Measurements from ENCODE around the gene RNF43. TPM values are rescaled to one million over a fixed set of nuclear protein-coding genes. Genes with fewer than 3 reads are reported as not detected.

Gene RNF43
- total and polyA plus RNA-seq, 4 donors: 4.1 to 8.4 (median 5.1) TPM

DNA sequence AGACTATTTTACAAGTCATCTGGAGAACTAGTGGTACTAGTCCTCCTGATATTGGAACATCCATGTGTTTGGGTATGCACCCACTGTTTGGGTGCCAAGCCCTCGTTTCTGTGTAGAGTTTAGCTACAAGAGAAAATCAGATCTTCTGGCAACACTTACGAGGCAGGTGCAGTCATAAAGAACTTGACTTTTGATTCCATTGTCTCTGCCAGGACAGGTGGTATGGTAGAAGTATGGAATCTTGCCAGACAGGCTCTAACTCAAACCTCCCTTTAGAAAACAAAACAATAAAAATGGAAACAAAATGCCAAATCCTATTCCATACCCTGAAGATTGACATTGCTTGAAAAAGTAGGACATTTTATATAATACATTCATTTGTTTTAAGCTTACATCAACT, 16.0 kb downstream of the RNF43 start:
- H3K9ac ChIP-seq (ENCODE audit: low read depth in 1 of 2, low read length in 2 of 2): no peak overlapping the region
- DNase-seq (ENCODE audit: low spot score): no peak
- H3K27ac ChIP-seq (ENCODE audit: low read depth in 1 of 2, low read length in 2 of 2): no peak overlapping the region
- peaks cover 0 to 9% (median 2%) of the 10 kb centered on the region in 4 donors for H3K4me1 ChIP-seq (ENCODE audit: control insufficient read depth in 4 of 4, insufficient read depth in 4 of 4, low read length in 3 of 4)
- H3K36me3 ChIP-seq (ENCODE audit: control insufficient read depth in 4 of 4, insufficient read depth in 3 of 4, low read depth in 1 of 4, low read length in 3 of 4): peaks cover 0 to 4% (median 2%) of the 10 kb centered on the region in 4 donors
- TF ChIP-seq, protein P1, sequence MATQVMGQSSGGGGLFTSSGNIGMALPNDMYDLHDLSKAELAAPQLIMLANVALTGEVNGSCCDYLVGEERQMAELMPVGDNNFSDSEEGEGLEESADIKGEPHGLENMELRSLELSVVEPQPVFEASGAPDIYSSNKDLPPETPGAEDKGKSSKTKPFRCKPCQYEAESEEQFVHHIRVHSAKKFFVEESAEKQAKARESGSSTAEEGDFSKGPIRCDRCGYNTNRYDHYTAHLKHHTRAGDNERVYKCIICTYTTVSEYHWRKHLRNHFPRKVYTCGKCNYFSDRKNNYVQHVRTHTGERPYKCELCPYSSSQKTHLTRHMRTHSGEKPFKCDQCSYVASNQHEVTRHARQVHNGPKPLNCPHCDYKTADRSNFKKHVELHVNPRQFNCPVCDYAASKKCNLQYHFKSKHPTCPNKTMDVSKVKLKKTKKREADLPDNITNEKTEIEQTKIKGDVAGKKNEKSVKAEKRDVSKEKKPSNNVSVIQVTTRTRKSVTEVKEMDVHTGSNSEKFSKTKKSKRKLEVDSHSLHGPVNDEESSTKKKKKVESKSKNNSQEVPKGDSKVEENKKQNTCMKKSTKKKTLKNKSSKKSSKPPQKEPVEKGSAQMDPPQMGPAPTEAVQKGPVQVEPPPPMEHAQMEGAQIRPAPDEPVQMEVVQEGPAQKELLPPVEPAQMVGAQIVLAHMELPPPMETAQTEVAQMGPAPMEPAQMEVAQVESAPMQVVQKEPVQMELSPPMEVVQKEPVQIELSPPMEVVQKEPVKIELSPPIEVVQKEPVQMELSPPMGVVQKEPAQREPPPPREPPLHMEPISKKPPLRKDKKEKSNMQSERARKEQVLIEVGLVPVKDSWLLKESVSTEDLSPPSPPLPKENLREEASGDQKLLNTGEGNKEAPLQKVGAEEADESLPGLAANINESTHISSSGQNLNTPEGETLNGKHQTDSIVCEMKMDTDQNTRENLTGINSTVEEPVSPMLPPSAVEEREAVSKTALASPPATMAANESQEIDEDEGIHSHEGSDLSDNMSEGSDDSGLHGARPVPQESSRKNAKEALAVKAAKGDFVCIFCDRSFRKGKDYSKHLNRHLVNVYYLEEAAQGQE (IDR thresholded peaks at IDR 0.05): no peak
- TF ChIP-seq HNF4A (conservative IDR thresholded peaks at IDR 0.05) (no peak), YY1 (IDR thresholded peaks at IDR 0.05) (no peak), RXRA (IDR thresholded peaks at IDR 0.05) (no peak), ZBTB33 (IDR thresholded peaks at IDR 0.05) (no peak), TAF1 (conservative IDR thresholded peaks at IDR 0.05) (no peak), RAD21 (IDR thresholded peaks at IDR 0.05) (no peak), EGR1 (IDR thresholded peaks at IDR 0.05; ENCODE audit: low read depth in 2 of 2) (no peak), SP1 (IDR thresholded peaks at IDR 0.05) (no peak), JUND (IDR thresholded peaks at IDR 0.05) (no peak), FOXA1 (IDR thresholded peaks at IDR 0.05) (no peak), ATF3 (IDR thresholded peaks at IDR 0.05) (no peak), CTCF (IDR thresholded peaks at IDR 0.05; ENCODE audit: low read depth, low read length, missing input control) (no peak), FOXA2 (IDR thresholded peaks at IDR 0.05) (no peak), NR2F2 (IDR thresholded peaks at IDR 0.05) (no peak), HNF4G (IDR thresholded peaks at IDR 0.05) (no peak), GABPA (IDR thresholded peaks at IDR 0.05 in 1 of 2, conservative IDR thresholded peaks at IDR 0.05 in 1 of 2) (no peak)
- TF ChIP-seq, protein P2, sequence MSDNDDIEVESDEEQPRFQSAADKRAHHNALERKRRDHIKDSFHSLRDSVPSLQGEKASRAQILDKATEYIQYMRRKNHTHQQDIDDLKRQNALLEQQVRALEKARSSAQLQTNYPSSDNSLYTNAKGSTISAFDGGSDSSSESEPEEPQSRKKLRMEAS (IDR thresholded peaks at IDR 0.05): no peak
- no peaks in the 10 kb centered on the region for H3K9me3 ChIP-seq (ENCODE audit: control insufficient read depth in 4 of 4, low read length in 3 of 4)
- H3K27me3 ChIP-seq (ENCODE audit: control insufficient read depth in 4 of 4, insufficient read depth in 4 of 4, low read length in 3 of 4): no peaks in the 10 kb centered on the region
- 68% methylated on average over 2 of the region's 2 CpGs for WGBS
- no peak overlapping the region for H3K4me3 ChIP-seq (ENCODE audit: low read depth in 1 of 3, low read length in 3 of 3)
